Stimulated activated CD4-positive, alpha-beta T cell treated with anti-CD3 and anti-CD28 coated beads, Interleukin-15, amount 100 ng/mL, for 24 hours (primary cell): ENCODE results near the gene ZNF468.
A peak's percentile ranks its signal among the peaks of the same experiment; 100 is the strongest.
"Not testable (repeated sequence)": the region's sequence is repeated elsewhere in the genome, so short reads cannot be mapped to it uniquely, and the experiment has no call there.

Experiments used
- DNase-seq: peaks from one replicate; pipeline ENCODE4 v3.0.0-alpha.2; 2020

The ZNF468 gene

DNA sequence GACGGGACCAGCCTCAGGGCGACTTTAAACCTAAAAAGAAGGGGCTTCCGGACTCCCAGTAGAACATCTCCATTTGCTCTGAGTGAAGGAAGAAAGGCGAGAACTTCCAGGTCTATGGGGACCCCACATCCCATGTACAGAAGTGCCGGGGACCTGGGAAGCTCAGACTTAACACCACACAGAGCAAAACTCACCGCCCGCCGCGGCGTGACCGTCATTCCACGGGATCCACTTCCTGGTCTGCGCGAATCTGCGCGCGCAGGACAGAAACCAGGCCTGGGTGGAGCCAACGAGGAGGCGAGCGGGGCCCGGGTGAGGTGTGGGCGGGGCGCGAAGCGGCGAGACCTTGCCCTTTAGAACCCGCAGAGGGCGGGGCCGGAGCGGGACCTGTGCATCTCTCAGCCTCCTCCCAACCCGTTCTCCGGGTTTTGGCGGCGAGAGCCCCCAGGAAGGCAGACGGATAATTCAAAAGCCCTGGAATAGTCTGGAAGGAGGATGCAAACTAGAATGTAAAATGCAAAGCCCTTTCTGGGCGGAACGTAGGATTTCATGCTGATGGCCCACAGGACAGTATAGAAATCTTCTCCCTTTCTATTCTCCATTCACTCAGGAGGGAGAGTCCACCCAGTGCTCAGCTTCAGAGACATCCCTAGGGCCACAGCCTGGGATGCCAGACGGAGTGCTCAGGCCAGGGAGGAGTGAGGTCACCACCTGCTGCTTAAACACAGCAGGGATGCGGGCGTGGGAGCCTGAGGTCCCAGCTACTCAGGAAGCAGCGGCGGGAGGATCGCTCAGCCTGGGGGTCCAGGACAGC is at the start of gene ZNF468:
Gene ZNF468, minus strand, starts transcription at position 242 of the 814 bp plus-strand sequence. CDS start 3,347 bp downstream, outside the sequence.
- DNase-seq: peak; percentile 80

DNA sequence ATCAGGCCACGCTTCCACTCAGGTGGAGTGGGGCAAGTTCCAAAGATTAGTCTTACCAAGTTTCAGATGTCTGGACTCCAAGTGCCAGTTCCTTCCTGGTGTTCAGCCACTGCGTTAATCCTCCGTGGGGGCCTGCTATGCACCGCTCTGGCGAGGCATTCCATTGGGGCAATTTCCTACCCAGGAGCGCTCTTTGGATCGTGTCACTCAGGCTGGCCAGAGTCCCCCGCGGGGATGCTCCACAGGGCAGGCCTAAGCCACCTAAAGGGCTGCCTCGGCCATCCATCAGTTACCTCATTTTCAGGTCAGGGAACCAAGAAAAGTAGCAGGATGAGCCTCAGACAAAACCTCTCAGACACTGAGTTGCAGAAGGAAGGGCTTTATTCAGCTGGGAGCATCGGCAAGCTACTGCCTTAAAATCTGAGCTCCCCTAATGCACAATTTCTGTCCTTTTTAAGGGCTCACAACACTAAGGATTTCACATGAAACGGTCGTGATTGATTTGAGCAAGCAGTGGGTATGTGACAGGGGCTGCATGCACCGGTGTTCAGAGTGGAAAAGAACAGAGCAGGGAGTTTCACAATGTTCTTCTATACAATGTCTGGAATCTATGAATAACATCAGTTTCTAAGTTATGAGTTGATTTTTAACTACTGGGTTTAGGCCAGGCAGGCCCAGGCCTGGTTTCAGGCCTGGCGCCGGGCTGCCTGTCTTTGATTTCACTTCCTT is 46.8 kb upstream of the ZNF468 start:
- DNase-seq: not testable (repeated sequence)

DNA sequence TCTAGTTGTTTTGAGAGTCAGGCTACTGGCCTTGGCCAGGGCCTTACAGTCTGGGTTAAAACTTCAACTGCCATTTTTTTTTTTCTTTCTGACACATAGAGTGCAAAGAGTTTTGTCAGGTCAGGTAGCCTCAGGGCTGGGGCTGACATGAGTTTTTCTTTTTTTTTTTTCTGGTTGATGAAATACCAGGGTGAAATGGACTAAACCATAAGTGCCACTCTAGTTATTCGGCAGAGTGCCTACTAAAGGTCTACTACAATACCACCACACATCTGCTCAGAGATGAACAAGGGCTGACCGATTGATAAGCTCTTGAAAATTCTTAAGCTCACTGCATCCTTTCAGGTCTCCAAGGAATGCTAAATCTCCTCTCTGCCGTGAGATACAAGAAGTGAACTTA is 44.4 kb upstream of the ZNF468 start:
- DNase-seq: no peak

DNA sequence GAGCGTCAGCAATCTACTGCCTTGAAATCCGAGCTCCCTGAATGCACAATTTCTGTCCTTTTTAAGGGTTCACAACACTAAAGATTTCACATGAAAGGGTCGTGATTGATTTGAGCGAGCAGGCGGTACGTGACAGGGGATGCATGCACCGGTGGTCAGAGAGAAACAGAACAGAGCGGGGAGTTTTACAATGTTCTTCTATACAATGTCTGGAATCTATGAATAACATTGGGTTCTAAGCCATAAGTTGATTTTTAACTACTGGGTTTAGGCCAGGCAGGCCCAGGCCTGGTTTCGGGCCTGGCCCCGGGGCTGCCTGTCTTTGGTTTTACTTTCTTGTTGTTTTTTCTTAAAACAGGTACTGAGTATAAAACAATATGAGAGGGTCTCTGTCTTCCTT is 41.2 kb upstream of the ZNF468 start:
- DNase-seq: not testable (repeated sequence)

DNA sequence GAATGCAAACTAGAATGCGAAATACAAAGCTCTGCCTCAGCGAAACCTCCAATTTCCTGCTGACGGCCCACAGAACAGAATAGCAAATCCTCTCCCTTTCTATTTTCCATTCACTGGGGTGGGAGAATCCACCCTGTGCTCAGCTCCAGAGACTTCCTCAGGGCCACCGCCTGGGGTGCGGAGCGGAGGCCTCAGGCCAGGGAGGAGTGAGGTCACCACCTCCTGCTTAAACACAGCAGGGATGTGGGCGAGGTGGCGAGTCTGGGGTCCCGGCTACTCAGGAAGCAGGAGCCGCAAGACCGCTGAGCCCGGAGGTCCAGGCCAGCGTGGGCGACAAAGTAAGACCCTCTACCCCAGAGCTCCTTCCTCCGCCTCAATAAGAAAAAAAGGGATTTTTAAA is 40.7 kb upstream of the ZNF468 start:
- no peak for DNase-seq

DNA sequence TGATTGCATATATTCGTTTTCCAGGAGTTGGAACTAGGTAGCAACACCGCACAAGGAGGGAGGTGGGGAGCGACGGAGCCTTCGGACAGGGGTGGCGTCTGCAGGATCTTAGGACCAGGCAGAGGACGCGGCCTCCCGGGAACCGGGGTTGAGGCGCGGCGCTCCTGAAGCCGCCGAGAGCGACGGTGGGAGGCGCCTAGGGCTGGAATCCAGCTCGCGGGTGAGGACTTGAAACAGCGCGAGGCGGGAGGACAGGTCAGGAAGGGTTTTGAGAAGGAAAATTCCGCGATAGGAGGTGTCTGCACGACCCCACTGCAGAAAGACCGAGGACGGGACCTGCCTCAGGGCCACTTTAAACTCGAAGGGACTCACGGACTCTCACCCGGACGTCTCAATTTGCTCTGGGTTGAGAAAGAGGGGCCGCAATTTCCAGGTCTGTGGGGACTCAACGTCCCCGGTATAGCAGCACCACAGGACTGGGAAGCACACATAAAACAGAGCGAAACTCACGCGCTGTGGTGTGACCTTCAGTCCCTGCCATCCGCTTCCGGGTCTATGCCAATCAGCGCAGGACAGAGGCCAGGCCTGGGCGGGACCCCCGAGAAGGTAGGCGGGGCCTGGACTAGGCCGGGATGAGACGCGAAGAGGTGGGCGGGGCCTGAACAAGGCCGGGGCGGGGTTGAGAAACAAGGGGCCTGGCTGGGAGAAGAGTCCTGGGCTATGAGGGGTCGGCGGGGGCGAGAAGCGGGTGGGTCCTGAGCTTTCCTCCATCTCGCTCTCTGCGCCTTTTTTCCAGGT is 39.9 kb upstream of the ZNF468 start, which contains the start of gene ZNF320:
Gene ZNF320, minus strand, starts transcription at position 498 of the 798 bp plus-strand sequence. CDS start 7,380 bp downstream, outside the sequence.
- DNase-seq: peak; percentile 90

DNA sequence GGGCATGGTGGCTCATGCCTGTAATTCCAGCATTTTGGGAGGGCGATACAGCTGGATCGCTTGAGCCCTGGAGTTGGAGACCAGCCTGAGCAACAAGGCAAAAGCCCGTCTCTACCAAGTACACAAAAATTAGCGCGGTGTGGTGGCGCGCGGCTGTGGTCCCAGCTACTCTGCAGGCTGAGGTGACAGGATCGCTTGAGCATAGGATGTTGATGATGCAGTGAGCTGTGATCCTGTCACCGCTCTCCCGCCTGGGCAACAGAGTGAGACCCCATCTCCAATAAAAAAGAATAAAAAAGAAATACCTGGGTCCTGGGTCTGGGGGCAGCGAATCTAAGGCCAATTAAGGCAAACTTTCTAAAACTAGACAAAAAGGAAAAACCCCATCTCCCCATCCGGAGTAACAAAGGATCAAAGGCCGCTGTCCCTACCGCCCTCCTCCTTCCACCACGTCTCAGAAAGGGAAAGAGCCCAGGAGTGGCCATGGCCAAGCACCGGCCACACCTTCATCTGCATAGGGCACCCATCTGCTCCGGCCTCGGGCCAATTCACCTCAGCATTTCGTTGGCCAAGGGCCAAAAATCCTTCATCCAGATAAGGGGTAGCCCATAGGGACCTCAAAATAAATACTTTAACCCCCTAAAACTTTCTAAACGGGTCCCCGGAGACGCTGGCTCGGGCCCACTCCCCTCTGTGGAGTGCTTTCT is 39.2 kb upstream of the ZNF468 start:
- DNase-seq: no peak

DNA sequence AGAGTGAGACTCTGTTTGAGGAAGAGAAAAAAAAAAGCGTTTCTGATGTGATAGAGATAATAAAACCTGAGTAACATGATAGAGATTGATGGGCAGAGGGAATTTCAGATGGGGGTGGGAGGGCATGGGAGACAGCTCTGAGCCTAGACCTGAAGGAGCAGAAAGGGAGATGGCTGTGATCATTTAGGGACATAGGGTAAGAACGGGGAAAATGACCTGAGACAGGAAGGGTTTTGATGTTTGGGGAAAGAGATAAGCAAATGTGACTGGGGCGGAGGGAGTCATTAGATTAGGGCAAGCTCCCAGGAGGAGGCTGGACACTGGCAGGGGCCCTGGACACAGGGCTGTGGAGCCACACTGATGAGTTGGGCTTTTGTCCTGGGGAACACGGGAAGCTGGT is 33.9 kb upstream of the ZNF468 start:
- DNase-seq: no peak

DNA sequence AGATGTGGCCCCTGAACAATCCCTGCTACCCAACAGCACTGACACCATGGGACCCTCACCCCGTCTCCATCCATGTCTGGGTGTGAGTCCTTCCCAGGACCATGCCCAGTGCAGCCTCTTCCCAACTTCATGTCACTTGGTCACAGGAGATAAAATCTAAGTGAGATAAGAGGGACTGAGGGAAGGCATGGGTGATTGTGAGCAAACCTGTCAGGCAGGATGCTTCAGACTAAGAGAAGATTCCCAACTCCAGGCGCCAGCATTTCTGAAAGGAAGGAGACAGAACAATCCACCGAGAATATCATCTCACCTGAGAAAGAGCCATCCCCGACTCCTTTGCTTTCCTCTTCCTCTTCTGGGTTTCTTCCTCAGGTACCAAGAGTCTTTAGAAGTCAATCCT is 32.5 kb upstream of the ZNF468 start:
- no peak for DNase-seq

DNA sequence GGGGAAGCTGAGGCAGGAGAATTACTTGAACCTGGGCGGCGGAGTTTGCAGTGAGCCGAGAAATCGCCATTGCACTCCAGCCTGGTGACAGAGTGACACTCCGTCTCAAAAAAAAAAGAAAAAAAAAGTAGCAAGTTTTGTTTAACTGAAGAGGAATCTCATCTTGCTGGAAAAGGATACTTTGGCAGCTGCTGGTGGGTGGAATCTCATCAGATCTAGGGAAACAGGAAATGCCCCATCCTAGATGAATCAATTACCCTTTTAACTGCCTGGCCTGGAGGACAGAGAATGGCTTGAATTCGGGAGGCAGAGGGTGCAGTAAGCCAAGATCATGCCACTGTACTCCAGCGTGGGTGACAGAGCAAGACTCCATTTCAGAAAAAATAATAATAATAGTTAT is 31.7 kb upstream of the ZNF468 start:
- no peak for DNase-seq

DNA sequence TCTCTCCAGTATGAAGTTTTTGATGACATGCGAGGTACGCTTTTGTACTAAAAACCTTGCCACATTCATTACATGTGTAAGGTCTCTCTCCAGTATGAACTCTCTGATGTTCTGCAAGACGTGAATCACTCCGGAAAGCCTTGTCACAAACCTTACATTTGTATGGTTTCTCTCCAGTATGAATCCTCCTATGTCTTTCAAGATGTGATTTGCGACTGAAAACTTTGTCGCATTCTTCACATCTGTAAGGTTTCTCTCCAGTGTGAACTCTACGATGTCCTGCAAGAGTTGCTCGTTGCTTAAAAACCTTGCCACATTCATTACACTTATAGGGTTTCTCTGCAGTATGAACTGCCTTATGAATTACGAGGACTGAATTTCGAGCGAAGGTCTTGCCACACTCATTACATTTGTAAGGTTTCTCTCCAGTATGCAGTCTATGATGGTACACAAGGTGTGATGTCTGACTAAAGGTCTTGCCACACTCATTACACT is 23.5 kb upstream of the ZNF468 start:
- DNase-seq: no peak

DNA sequence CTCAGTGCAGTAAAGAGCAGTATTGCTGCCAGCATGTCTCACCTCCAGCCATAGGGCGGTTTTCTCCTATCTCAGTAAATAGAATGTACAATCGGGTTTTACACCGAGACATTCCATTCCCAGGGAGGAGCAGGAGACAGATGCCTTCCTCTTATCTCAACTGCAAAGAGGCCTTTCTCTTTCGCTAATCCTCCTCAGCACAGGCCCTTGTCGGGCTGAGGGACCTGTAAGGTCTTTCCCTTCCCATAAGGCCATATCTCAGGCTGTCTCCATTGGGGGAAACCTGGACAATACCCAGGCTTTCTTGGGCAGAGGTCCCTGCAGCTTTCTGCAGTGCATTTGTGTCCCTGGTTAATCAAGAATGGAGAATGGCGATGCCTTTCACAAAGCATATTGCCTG is 15.6 kb upstream of the ZNF468 start:
- not testable (repeated sequence) for DNase-seq

DNA sequence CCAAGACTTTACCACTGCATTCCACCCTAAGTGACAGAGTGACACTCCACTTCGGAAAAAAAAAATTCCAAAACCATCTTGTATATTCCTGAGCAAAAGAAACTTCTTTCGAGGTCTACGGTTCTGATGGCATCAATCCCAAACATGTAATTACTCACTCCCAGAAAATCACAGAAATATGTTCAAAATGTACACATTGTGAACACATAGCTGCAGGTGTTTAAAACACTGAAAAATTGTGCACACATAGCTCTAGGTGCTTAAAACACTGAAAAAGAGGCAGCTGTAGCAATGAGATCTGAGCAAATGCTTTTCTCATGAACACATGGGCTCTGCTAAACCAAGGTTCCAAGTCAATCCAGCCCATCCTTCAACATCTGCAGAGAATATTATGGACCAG is 14.0 kb upstream of the ZNF468 start:
- no peak for DNase-seq

DNA sequence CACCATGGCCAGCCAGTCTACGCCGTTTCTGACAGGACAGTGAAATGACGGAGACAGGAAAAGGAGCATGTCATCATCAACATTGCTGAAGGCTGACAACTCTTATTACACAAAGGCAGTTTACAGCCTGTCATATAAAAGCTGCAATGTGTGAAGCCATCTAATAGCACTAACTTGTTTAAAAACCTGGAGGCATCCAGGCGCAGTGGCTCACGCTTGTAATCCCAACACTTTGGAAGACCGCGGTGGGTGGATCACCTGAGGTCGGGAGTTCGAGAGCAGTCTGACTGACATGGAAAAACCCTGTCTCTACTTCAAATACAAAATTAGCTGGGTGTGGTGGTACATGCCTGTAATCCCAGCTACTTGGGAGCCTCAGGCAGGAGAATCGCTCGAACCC is 10.6 kb upstream of the ZNF468 start:
- DNase-seq: not testable (repeated sequence)

DNA sequence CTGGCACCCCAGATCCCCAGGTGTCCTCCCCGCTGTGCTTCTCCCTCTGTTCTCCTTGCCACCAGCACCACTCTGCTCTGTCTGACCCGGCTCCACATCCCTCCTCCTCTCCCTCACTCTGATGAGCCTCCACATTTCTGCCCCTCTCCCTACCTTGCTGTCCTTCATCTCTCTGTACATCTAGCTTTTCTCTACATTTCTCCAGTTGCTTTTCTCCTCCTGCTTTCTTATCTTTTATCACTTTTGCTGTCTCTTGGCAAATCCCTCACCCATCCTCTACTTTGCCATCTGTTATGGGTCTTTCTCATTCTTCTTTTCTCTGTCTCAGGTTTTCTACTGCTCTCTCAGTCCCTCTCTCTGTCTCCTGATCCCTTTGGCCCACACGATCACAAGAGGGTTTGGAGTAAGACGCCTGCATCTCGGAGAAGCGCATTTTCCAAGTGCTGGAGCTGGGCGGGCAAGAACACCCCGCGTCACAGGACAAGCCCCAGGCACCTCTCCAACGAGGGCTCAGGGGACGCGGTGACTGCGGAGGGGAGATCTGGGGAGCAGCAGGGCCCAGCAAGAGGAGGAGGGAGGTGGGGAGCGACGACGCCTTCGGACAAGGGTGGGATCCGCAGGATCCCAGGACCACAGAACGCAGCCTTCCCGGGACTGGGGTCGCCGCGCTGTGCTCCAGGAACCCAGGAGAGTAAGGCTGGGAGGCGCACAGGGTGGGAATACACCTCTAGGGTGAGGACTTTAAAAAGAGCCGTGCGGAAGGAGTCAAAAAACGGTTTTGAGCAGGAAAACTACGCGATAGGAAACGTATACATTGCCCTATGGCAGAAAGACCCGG is 660 bp downstream of the ZNF468 start:
- not testable (repeated sequence) for DNase-seq

DNA sequence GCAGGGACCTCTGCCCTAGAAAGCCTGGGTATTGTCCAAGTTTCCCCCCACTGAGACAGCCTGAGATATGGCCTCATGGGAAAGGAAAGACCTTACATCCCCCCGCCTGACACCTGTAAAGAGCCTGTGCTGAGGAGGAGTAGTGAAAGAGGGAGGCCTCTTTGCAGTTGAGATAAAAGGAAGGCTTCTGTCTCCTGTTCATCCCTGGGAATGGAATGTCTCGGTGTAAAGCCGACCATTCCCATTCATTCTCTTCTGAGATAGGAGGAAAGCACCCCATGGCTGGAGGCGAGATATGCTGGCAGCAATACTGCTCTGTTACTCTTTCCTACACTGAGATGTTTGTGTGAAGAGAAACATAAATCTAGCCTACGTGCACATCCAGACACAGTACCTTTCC is 10.1 kb downstream of the ZNF468 start:
- not testable (repeated sequence) for DNase-seq

DNA sequence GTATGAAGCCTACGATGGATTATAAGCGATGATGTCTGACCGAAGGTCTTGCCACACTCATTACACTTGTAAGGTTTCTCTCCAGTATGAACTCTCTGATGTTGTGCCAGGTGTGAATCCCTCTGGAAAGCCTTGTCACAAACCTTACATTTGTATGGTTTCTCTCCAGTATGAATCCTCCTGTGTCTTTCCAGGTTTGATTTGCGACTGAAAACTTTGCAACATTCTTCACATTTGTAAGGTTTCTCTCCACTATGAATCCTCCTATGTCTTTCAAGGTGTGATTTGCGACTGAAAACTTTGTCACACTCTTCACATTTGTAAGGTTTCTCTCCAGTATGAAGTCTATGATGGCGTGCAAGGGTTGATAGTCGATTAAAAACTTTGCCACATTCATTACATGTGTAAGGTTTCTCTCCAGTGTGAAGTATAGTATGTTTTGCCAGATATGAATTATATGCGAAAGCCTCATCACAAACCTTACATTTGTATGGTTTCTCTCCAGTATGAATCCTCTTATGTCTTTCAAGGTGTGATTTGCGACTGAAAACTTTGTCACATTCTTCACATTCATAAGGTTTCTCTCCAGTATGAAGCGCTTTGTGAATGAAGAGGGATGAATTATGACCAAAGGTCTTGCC is 16.5 kb downstream of the ZNF468 start:
- DNase-seq: not testable (repeated sequence)

DNA sequence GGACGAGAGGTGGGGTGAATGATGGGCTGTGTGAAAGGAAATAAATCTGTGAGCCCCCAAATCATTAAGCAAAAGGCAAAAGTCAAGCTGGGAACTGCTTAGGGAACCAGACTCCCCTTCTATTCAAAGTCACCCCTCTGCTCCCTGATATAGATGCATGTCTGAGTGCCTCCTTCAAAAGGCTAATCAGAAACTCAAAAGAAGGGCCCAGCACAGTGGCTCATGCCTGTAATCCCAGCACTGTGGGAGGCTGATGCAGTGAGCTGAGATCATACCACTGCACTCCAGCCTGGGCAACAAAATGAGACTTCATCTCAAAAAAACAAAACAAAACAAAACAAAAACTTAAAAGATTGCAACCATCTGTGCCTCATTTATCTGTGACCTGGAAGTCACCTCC is 23.1 kb downstream of the ZNF468 start:
- DNase-seq: not testable (repeated sequence)

DNA sequence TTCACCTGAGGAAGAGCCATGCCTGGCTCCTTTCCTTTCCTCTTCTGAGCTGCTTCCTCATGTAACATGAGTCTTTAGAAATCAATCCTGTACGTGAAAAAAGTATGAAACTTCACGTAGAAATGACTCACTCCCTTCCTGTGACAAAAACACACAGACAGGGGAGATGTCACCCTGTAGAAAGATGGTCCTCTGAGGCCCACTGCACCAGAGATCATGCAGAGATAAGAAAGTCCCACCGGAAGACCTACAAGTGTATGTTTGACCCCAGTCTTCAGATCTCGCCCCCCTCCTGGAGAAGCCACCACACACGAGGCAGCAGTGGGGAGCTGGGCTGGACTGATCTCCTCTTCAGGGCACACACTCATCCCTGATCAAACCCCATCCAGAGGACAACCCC is 23.9 kb downstream of the ZNF468 start:
- DNase-seq: not testable (repeated sequence)

DNA sequence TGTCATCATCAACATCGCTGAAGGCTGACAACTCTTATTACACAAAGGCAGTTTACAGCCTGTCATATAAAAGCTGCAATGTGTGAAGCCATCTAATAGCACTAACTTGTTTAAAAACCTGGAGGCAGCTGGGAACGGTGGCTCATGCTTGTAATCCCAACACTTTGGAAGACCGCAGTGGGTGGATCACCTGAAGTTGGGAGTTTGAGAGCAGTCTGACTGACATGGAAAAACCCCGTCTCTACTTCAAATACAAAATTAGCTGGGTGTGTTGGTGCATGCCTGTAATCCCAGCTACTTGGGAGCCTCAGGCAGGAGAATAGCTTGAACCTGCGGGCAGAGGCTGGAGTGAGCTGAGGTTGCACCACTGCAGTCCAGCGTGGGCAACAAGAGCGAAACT is 27.6 kb downstream of the ZNF468 start:
- DNase-seq: not testable (repeated sequence)

DNA sequence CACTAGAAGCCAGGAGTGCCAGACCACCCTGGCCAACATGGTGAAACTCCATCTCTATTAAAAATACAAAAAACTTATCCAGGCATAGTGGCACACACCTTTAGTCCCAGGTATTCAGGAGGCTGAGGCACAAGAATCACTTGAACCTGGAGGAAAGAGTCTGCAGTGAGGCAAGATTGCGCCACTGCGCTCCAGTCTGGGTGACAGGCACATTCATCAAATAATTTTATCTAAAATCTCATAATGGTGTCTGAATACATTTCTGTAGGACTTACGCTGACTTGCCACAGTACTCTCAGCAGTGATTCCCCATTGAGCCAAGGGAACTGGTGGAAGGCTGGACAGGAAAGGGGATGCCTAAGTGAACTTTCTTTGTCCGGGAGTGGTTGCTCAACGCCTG is 31.7 kb downstream of the ZNF468 start:
- DNase-seq: no peak
